Neutrophil (primary cell): ENCODE measurements around the gene RHBDL1.

Source experiments
- H3K27ac ChIP-seq: fragments of 200-600 bp; sonication (generic); 2 replicates; pipeline ENCODE4 v1.5.1; 2016; ENCODE audit warnings: mild to moderate bottlenecking, moderate library complexity
- H3K27me3 ChIP-seq: fragments of 200-600 bp; sonication (generic); 2 replicates; pipeline ENCODE4 v1.6.0; 2016; ENCODE audit warnings: mild to moderate bottlenecking
- H3K36me3 ChIP-seq: fragments of 200-600 bp; sonication (generic); 2 replicates; pipeline ENCODE4 v1.5.1; 2017
- H3K4me1 ChIP-seq, 2 experiments: fragments of 200-600 bp in 1 of 2; sonication (generic) in 1 of 2; 1 replicate in 1 of 2; 2 replicates in 1 of 2; pipeline versions ENCODE4 v1.5.1 to v1.6.1; 2013 to 2016; ENCODE audit warnings: low read depth in 1 of 2, low read length in 1 of 2, mild to moderate bottlenecking in 1 of 2, moderate library complexity in 1 of 2; ENCODE audit not compliant: control insufficient read depth in 1 of 2, insufficient read depth in 1 of 2
- H3K4me3 ChIP-seq, 2 experiments: fragments of 200-600 bp in 1 of 2; sonication (generic) in 1 of 2; 1 replicate in 1 of 2; 2 replicates in 1 of 2; pipeline ENCODE4 v1.5.1; 2013 to 2016; ENCODE audit warnings: low read depth in 1 of 2, low read length in 1 of 2, mild to moderate bottlenecking in 1 of 2, moderate library complexity in 1 of 2
- H3K9me3 ChIP-seq: fragments of 200-600 bp; sonication (generic); 2 replicates; pipeline ENCODE4 v1.5.1; 2016
- TF ChIP-seq, protein P1 (sequence below): fragments of 200-600 bp; sonication (generic); IDR thresholded peaks from 2 replicates; pipeline ENCODE4 v1.5.1; 2016; ENCODE audit warnings: antibody characterized with exemption

RHBDL1 gene

DNA sequence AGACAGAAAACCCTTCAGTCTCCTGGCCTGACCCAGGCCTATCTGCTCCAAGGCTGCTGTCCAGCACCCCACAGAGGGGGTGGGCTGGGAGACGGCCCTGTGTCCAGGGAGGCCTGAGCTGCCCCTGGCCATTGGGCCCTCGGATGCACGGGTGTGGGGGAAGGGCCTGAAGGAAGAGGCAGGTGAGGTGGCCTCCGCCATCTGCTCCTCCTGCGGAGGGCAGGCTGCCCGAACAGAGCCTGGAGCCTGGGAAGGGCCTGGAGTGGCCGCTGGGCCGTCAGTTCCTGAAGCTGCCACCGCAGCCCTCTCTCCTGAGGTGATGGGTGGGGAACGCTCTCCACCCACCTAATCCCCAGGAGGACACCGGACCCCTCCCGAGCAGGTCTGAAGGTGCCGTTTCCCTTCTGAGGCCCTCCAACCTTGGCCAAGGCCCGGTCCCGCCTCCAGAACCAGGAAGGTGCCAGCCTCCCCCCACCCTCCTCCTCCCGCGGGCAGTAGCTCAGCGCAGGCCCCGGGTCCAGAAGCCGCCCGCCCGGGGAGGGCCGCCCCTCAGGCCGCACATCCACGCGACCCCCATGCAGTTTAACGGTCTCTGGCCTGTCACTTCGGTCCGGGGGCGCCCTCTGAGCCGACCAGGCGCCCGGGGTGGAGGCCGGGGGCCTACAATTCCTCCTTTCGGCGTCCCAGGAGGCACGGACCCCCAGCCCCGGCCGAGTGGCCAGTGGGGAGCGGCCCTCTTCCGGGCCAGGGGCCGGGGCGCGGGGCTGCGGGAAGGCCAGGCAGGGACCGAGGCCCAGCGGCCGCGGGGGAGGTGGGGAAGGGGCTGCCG, 29.3 kb downstream of the RHBDL1 start:
- H3K27me3 ChIP-seq, result peaks cover 99% of the 10 kb centered on the region
- H3K9me3 ChIP-seq, result no peaks in the 10 kb centered on the region

GRCh38 chr16:705431-706188, 30.1 kb downstream of the RHBDL1 start, which contains the start of gene FBXL16:
TSS of gene FBXL16 (minus strand) at chr16:705801. CDS start at chr16:697405, 8,396 bp downstream.
- no peak within 1 kb of the TSS for H3K27ac ChIP-seq

More for the DNA sequence above, 29.3 kb downstream of the RHBDL1 start:
- Histone ChIP-seq H3K36me3 (no peaks in the 10 kb centered on the region), H3K27ac (no peak overlapping the region), H3K4me1 (no peaks in the 10 kb centered on the region), H3K4me3 (no peak overlapping the region)
- TF ChIP-seq, protein P1, sequence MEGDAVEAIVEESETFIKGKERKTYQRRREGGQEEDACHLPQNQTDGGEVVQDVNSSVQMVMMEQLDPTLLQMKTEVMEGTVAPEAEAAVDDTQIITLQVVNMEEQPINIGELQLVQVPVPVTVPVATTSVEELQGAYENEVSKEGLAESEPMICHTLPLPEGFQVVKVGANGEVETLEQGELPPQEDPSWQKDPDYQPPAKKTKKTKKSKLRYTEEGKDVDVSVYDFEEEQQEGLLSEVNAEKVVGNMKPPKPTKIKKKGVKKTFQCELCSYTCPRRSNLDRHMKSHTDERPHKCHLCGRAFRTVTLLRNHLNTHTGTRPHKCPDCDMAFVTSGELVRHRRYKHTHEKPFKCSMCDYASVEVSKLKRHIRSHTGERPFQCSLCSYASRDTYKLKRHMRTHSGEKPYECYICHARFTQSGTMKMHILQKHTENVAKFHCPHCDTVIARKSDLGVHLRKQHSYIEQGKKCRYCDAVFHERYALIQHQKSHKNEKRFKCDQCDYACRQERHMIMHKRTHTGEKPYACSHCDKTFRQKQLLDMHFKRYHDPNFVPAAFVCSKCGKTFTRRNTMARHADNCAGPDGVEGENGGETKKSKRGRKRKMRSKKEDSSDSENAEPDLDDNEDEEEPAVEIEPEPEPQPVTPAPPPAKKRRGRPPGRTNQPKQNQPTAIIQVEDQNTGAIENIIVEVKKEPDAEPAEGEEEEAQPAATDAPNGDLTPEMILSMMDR, result no peak

DNA sequence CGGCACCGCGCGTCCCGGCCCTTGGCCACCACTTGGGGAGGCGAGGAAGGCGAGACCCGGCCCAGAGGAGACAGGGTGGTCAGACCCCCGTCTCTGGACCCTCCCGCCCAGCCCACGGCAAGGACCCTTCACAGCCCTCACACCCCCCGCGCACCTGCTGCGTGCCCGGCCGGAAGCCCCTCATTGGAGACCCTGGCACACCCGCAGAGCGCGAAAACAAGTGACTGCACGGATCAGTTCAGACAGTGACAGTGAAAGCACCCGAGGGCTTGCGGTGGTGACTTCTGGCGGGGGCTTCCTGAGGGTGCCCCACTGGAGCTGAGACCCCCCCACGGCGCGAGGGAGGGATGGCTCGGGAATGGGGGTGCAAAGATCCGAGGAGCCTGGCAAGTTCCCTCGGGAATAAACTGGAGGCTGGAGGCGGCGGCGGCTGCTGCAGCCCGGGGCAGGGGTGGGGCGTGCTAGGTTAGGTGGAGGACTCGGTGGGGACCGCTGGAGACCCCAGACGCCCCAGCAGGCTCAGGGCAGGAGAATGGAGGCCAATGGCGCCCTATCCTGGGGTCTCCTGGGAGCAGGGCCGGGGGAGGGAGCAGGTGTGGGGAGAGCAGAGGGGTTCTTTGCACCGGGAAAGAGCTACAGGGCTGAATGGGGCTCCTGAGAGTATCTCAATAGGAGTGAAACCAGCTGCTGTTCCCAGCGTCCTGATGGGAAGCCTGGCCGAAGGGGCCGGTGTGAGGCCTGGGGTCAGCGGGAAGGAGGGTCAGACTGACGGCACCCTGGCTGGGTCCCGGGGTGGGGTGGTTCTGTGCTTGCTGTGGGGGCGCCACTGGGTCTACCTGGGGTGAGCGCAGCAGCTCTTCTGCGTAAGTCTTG, 31.0 kb downstream of the RHBDL1 start:
- Histone ChIP-seq H3K27ac (no peak overlapping the region), H3K27me3 (peaks cover 99% of the 10 kb centered on the region), H3K4me1 (no peaks in the 10 kb centered on the region), H3K9me3 (no peaks in the 10 kb centered on the region), H3K36me3 (no peaks in the 10 kb centered on the region), H3K4me3 (no peak overlapping the region)
- TF ChIP-seq, protein P1, result no peak

More at GRCh38 chr16:705431-706188, 30.1 kb downstream of the RHBDL1 start, which contains the start of gene FBXL16:
- Histone ChIP-seq H3K27me3 (peaks cover 99% of the 10 kb centered on the region), H3K36me3 (no peaks in the 10 kb centered on the region), H3K4me1 (no peaks in the 10 kb centered on the region), H3K9me3 (no peaks in the 10 kb centered on the region), H3K4me3 (no peak within 1 kb of the TSS)
- TF ChIP-seq, protein P1, result no peak

DNA sequence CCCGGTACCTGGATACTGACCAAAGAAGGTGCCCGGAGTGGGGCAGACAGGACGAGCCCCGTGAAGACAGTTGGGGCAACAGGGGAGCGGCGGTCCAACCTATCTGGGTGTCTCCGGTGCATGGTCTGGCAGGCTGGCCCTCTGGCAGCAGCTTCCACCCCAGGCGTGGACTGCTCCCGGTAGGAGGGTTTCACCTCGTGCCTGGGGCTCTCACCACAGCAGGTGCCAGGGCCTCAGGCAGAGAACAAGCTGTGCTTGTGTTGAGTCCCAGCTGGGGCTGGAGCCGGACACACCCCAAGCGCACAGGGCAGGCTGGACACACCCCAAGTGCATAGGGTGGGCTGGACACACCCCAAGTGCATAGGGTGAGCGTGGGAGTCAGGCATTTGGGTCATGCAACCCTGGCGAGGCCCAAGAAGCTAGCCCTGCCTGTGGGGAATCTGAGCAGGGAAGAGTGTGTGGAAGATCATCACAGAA, 31.6 kb downstream of the RHBDL1 start:
- H3K36me3 ChIP-seq, result no peaks in the 10 kb centered on the region
- no peaks in the 10 kb centered on the region for H3K4me1 ChIP-seq
- H3K9me3 ChIP-seq, result no peaks in the 10 kb centered on the region
- TF ChIP-seq, protein P1, result no peak
- no peak overlapping the region for H3K4me3 ChIP-seq
- peaks cover 99% of the 10 kb centered on the region for H3K27me3 ChIP-seq
- no peak overlapping the region for H3K27ac ChIP-seq

DNA sequence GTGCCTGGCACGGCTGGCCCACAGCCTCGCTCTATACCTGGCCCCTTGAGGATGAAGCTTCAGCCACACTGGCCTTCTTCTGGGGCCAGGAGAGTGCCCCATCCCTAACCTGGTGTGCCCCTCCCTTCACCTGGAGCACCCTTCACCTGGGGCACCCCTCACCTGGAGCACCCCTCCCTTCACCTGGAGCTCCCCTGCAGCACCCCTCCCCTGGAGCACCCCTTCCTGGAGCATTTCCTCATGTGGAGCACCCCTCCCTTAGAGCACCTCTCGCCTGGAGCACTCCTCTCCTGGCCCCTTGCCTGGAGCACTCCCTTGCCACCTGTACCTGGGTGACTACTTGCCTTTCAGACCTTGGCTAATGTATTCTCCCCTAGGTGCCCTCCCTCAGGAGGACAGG, 32.5 kb downstream of the RHBDL1 start:
- Histone ChIP-seq H3K4me3 (no peak overlapping the region), H3K27me3 (peaks cover 99% of the 10 kb centered on the region), H3K36me3 (no peaks in the 10 kb centered on the region), H3K9me3 (no peaks in the 10 kb centered on the region), H3K27ac (no peak overlapping the region), H3K4me1 (no peaks in the 10 kb centered on the region)
- TF ChIP-seq, protein P1, result no peak
